ENCODE measurements around the gene KCNJ9.
"Not testable (repeated sequence)": the region's sequence is repeated elsewhere in the genome, so short reads cannot be mapped to it uniquely, and the experiment has no call there.

The KCNJ9 gene

DNA sequence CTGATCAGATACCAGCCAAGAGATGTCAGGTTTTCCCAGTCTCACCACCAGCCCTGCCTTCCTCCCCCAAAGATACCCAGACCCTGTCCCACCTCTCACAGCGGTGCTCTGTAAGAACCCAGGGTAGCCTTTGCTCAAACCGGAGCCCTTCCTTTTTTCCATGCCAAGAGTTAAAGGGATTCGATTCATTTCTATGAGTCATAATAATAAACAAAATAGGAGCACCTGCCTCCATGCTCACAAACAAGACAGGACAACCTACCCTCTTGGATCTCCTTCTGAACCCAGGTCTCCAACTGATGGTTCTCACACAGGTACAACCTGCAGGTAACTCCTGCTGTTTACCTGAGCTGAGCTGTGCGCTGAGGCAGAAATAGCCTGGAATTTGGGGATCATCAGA is 28.3 kb downstream of the KCNJ9 start:
- no peak overlapping the region for H3K4me3 ChIP-seq (ENCODE audit: low read length)
- no peaks in the 10 kb centered on the region for H3K9me2 ChIP-seq (replicated peaks; ENCODE audit: control insufficient read depth, low read length)
- no peaks in the 10 kb centered on the region for H3K27me3 ChIP-seq (ENCODE audit: control insufficient read depth, low read length)
- no peak overlapping the region for H3K27ac ChIP-seq (ENCODE audit: low read depth, low read length)
- H3K4me2 ChIP-seq (ENCODE audit: low read length), result no peak overlapping the region
- no peaks in the 10 kb centered on the region for H3F3A ChIP-seq (ENCODE audit: control insufficient read depth, insufficient read depth)
- no peaks in the 10 kb centered on the region for H4K20me1 ChIP-seq (ENCODE audit: control insufficient read depth, insufficient read depth, low read depth, low read length)
- H3K9me3 ChIP-seq (ENCODE audit: control insufficient read depth, insufficient read depth, low read length), result no peaks in the 10 kb centered on the region
- H3K36me3 ChIP-seq (ENCODE audit: control insufficient read depth, low read length), result no peaks in the 10 kb centered on the region
- no peaks in the 10 kb centered on the region for H3K4me1 ChIP-seq (ENCODE audit: control insufficient read depth, low read length)
- H3K79me2 ChIP-seq (ENCODE audit: control insufficient read depth, low read length), result no peaks in the 10 kb centered on the region
- no peak for TF ChIP-seq EZH2phosphoT487 (IDR thresholded peaks at IDR 0.05; ENCODE audit: borderline replicate concordance, low read length)
- TF ChIP-seq, protein P1, sequence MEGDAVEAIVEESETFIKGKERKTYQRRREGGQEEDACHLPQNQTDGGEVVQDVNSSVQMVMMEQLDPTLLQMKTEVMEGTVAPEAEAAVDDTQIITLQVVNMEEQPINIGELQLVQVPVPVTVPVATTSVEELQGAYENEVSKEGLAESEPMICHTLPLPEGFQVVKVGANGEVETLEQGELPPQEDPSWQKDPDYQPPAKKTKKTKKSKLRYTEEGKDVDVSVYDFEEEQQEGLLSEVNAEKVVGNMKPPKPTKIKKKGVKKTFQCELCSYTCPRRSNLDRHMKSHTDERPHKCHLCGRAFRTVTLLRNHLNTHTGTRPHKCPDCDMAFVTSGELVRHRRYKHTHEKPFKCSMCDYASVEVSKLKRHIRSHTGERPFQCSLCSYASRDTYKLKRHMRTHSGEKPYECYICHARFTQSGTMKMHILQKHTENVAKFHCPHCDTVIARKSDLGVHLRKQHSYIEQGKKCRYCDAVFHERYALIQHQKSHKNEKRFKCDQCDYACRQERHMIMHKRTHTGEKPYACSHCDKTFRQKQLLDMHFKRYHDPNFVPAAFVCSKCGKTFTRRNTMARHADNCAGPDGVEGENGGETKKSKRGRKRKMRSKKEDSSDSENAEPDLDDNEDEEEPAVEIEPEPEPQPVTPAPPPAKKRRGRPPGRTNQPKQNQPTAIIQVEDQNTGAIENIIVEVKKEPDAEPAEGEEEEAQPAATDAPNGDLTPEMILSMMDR (IDR thresholded peaks at IDR 0.05; ENCODE audit: low read depth, low read length, poor library complexity, severe bottlenecking), result no peak

DNA sequence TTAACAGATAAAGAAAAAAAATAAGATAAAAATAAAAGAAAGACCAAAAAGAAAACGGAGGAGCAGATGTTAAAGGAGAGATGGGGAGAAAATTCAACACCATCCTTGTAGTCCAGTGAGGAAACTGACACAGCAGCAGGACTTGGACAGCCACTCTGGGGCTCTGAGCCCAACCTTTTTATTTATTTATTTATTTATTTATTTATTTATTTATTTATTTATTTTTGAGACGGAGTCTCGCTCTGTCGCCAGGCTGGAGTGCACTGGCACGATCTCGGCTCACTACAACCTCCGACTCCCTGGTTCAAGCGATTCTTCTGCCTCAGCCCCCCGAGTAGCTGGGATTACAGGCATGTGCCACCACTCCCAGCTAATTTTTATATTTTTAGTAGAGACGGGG is 30.1 kb downstream of the KCNJ9 start:
- H3F3A ChIP-seq (ENCODE audit: control insufficient read depth, insufficient read depth); H3K9me3 ChIP-seq (ENCODE audit: control insufficient read depth, insufficient read depth, low read length); H3K36me3 ChIP-seq (ENCODE audit: control insufficient read depth, low read length); H3K4me1 ChIP-seq (ENCODE audit: control insufficient read depth, low read length); H3K27ac ChIP-seq (ENCODE audit: low read depth, low read length); H3K79me2 ChIP-seq (ENCODE audit: control insufficient read depth, low read length); H3K4me3 ChIP-seq (ENCODE audit: low read length); H3K27me3 ChIP-seq (ENCODE audit: control insufficient read depth, low read length); H3K4me2 ChIP-seq (ENCODE audit: low read length); H4K20me1 ChIP-seq (ENCODE audit: control insufficient read depth, insufficient read depth, low read depth, low read length); H3K9me2 ChIP-seq (replicated peaks; ENCODE audit: control insufficient read depth, low read length): not testable (repeated sequence)

DNA sequence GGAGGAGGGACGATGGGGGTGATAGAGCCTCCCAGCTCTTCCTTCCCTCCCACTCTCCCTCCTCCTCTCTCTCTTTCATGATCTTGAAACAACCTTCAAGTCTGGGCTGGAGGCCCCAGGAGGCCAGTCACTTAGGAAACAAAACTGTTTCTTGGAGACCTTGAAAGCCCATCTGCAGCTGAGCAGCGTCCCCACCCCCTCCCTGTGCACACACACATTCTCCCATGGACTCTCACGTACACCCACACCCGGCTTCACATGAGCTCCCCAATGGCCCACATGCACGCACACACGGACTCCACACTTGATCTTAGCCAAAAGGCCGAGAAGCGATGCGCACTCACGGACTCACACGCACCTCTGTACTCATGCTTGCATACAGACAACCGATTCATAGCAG is 31.0 kb downstream of the KCNJ9 start:
- no peaks in the 10 kb centered on the region for H4K20me1 ChIP-seq (ENCODE audit: control insufficient read depth, insufficient read depth, low read depth, low read length)
- no peaks in the 10 kb centered on the region for H3F3A ChIP-seq (ENCODE audit: control insufficient read depth, insufficient read depth)
- TF ChIP-seq, protein P1 (IDR thresholded peaks at IDR 0.05; ENCODE audit: low read depth, low read length, poor library complexity, severe bottlenecking), result no peak
- TF ChIP-seq EZH2phosphoT487 (IDR thresholded peaks at IDR 0.05; ENCODE audit: borderline replicate concordance, low read length), result no peak
- H3K79me2 ChIP-seq (ENCODE audit: control insufficient read depth, low read length), result no peaks in the 10 kb centered on the region
- H3K9me2 ChIP-seq (replicated peaks; ENCODE audit: control insufficient read depth, low read length), result no peaks in the 10 kb centered on the region
- peaks cover 14% of the 10 kb centered on the region for H3K27me3 ChIP-seq (ENCODE audit: control insufficient read depth, low read length)
- no peaks in the 10 kb centered on the region for H3K9me3 ChIP-seq (ENCODE audit: control insufficient read depth, insufficient read depth, low read length)
- no peak overlapping the region for H3K27ac ChIP-seq (ENCODE audit: low read depth, low read length)
- H3K36me3 ChIP-seq (ENCODE audit: control insufficient read depth, low read length), result no peaks in the 10 kb centered on the region
- H3K4me3 ChIP-seq (ENCODE audit: low read length), result no peak overlapping the region
- no peak overlapping the region for H3K4me2 ChIP-seq (ENCODE audit: low read length)
- H3K4me1 ChIP-seq (ENCODE audit: control insufficient read depth, low read length), result no peaks in the 10 kb centered on the region

DNA sequence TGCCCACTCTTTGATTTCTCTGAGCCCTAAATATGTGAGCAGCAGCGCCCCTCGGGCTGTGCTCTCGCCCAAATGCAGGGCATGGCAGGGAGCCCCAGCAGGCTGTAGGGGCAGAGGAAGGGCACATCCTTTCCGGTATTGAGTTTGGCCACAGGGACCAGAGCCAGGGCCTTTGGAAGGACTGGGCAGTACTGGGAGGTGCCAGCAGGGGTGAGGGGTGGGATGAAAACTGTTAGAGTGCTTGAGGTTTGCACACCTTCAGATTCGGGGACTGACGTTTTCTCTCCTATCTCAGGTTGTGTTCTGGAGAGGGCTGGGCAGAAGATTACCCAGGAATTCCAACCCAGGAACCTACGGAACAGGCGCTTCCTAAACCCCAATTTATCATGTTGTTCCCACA is 32.1 kb downstream of the KCNJ9 start:
- no peaks in the 10 kb centered on the region for H4K20me1 ChIP-seq (ENCODE audit: control insufficient read depth, insufficient read depth, low read depth, low read length)
- H3K4me1 ChIP-seq (ENCODE audit: control insufficient read depth, low read length), result no peaks in the 10 kb centered on the region
- no peak for TF ChIP-seq EZH2phosphoT487 (IDR thresholded peaks at IDR 0.05; ENCODE audit: borderline replicate concordance, low read length)
- TF ChIP-seq, protein P1 (IDR thresholded peaks at IDR 0.05; ENCODE audit: low read depth, low read length, poor library complexity, severe bottlenecking), result no peak
- H3K27ac ChIP-seq (ENCODE audit: low read depth, low read length), result no peak overlapping the region
- H3K27me3 ChIP-seq (ENCODE audit: control insufficient read depth, low read length), result peaks cover 18% of the 10 kb centered on the region
- no peaks in the 10 kb centered on the region for H3K36me3 ChIP-seq (ENCODE audit: control insufficient read depth, low read length)
- H3K9me2 ChIP-seq (replicated peaks; ENCODE audit: control insufficient read depth, low read length), result no peaks in the 10 kb centered on the region
- H3F3A ChIP-seq (ENCODE audit: control insufficient read depth, insufficient read depth), result no peaks in the 10 kb centered on the region
- no peak overlapping the region for H3K4me3 ChIP-seq (ENCODE audit: low read length)
- no peaks in the 10 kb centered on the region for H3K9me3 ChIP-seq (ENCODE audit: control insufficient read depth, insufficient read depth, low read length)
- no peaks in the 10 kb centered on the region for H3K79me2 ChIP-seq (ENCODE audit: control insufficient read depth, low read length)
- H3K4me2 ChIP-seq (ENCODE audit: low read length), result no peak overlapping the region
